Smooth muscle cell (in vitro differentiated cells): ENCODE data around the gene HOXD8. TPM values are rescaled to one million over a fixed set of nuclear protein-coding genes. Genes with fewer than 3 reads are reported as not detected.

ENCODE experiments used
- DNase-seq: peaks from one replicate; lab custom pipeline; 2025; ENCODE audit not compliant: unreplicated experiment; lab: John Stamatoyannopoulos, UW
- H2AFZ ChIP-seq: fragments of 200-600 bp; sonication (generic); 2 replicates; pipeline ENCODE4 v1.6.0; 2016; ENCODE audit warnings: antibody characterized with exemption, low read depth, mild to moderate bottlenecking
- H3F3A ChIP-seq: fragments of 200-600 bp; sonication (generic); 2 replicates; pipeline ENCODE4 v1.6.0; 2017; ENCODE audit warnings: antibody characterized with exemption, low read depth
- H3K27ac ChIP-seq: fragments of 200-600 bp; sonication (generic); 2 replicates; pipeline ENCODE4 v1.5.1; 2016; ENCODE audit warnings: low read depth, mild to moderate bottlenecking
- H3K27me3 ChIP-seq: fragments of 200-600 bp; sonication (generic); 2 replicates; pipeline ENCODE4 v1.6.1; 2016; ENCODE audit warnings: low read depth, mild to moderate bottlenecking
- H3K36me3 ChIP-seq: fragments of 200-600 bp; sonication (generic); 2 replicates; pipeline ENCODE4 v1.5.1; 2016; ENCODE audit warnings: low read depth
- H3K4me1 ChIP-seq: fragments of 200-600 bp; sonication (generic); 2 replicates; pipeline ENCODE4 v1.5.1; 2016; ENCODE audit warnings: low read depth
- H3K4me2 ChIP-seq: fragments of 200-600 bp; sonication (generic); 2 replicates; pipeline ENCODE4 v1.6.0; 2016; ENCODE audit warnings: mild to moderate bottlenecking
- H3K4me3 ChIP-seq: fragments of 200-600 bp; sonication (generic); 2 replicates; pipeline ENCODE4 v1.5.1; 2016; ENCODE audit warnings: mild to moderate bottlenecking
- H3K79me2 ChIP-seq: fragments of 200-600 bp; sonication (generic); 2 replicates; pipeline ENCODE4 v1.6.0; 2016; ENCODE audit warnings: low read depth, mild to moderate bottlenecking
- H3K9ac ChIP-seq: fragments of 200-600 bp; sonication (generic); 2 replicates; pipeline ENCODE4 v1.6.0; 2016; ENCODE audit warnings: low read depth
- H3K9me3 ChIP-seq: fragments of 200-600 bp; sonication (generic); replicated peaks from 2 replicates; pipeline ENCODE4 v1.5.1; 2016; ENCODE audit warnings: low read depth
- H4K20me1 ChIP-seq: fragments of 200-600 bp; sonication (generic); 2 replicates; pipeline ENCODE4 v1.6.0; 2016; ENCODE audit warnings: low read depth
- CTCF ChIP-seq: fragments of 200-600 bp; sonication (generic); IDR thresholded peaks from 2 replicates; pipeline ENCODE4 v1.5.1; 2017; ENCODE audit warnings: borderline replicate concordance, mild to moderate bottlenecking, antibody characterized with exemption; ENCODE audit not compliant: insufficient read depth, poor library complexity, severe bottlenecking
- WGBS: methylation state at CpG from one replicate; pipeline ENCODE4 v1.1.7; 2016; ENCODE audit warnings: low lambda C conversion rate; 5-methylcytosine and 5-hydroxymethylcytosine counted together
- polyA plus RNA-seq: library from polyadenylated mRNA; unstranded; fragments of >200 nt; fragmentation: Nextera tagmentation; extraction: Ambion mirVana; gene quantifications from 2 replicates; pipeline ENCODE4 v1.2.1, GENCODE V29; 2016
- total RNA-seq: library from RNA; depleted of rRNA; stranded (reverse); fragments of >200 nt; gene quantifications from 2 replicates; pipeline ENCODE4 v1.2.3, GENCODE V29; 2014

Gene HOXD8
- total and polyA plus RNA-seq, 2 experiments from 2014 or later, result 0.13 TPM; not detected in 1

- no peak overlapping the region for H3K4me3 ChIP-seq
- 60% methylated on average over 7 of the region's 7 CpGs for whole genome bisulfite sequencing
- no peak overlapping the region for H2AFZ ChIP-seq
- no peak overlapping the region for H3K27ac ChIP-seq
- no peak overlapping the region for H3K4me2 ChIP-seq
- peaks cover 18% of the 10 kb centered on the region for H3K4me1 ChIP-seq
- H4K20me1 ChIP-seq, result no peaks in the 10 kb centered on the region
- H3F3A ChIP-seq, result no peaks in the 10 kb centered on the region
- H3K9ac ChIP-seq, result no peak overlapping the region
- DNase-seq, result no peak
- H3K36me3 ChIP-seq, result no peaks in the 10 kb centered on the region
- no peaks in the 10 kb centered on the region for H3K9me3 ChIP-seq
- no peak for TF ChIP-seq CTCF
- peaks cover 100% of the 10 kb centered on the region for H3K27me3 ChIP-seq
- no peaks in the 10 kb centered on the region for H3K79me2 ChIP-seq
Observed at GRCh38 chr2:176175709-176176607, 46.5 kb downstream of the HOXD8 start.

DNA sequence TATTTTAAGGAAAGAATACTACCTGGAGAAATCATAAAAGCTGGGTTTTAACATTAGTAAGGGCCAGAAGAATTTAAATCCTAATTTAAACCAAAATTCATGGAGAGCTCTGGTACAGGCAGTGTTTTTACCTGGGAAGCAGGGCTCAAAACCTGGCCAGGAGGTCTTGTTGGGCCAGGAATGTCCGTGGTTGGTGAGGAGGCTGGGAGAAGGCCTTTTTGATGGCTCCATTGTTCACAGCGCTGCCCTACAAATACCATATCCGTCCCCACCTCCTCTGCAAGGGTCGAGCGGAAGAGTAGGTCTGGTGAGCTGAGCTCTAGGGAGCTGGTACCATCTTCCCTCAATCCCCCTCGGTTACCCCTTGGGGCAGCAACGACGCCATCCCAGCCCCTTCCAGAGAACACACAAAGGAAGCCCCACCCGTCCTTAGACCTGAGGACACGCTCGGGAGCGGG lies 48.1 kb downstream of the HOXD8 start:
- peak overlapping the region; percentile 29 for H2AFZ ChIP-seq

DNA sequence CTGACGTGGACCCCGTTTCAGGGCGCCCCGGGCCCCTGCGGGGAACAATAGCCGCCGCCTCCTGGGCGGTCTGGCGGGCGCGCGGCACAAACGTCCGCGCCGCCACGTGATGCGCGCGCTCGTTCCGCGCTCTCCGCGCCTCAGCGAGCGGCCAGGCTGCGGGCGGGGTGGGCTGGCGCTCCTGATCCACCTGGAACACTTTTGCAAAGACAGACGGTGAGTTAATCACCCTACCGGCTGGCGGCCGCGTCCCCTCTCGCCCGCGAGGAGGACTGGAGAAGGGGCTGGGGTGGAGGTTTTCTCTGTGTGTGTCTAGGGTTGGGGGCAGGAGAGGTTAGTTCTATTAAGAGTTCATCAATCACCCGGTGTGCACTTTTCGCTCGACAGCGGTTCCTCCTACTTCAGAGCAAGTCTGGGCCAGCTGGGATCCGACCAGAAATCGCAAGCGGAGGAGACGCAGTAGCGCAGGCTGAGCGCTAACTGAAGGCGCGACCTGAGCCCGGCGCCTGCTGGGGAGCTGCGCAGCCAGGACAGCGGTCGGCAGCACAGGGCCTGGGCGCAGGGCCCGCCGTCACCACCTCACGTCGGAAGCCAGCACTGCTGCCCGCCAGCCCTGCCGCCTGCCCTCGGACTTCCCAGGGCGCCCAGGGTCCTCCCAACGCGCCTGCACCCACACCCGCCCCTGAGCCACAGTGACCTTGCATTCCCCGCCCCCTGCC lies 48.7 kb downstream of the HOXD8 start:
- TF ChIP-seq CTCF, result no peak
- peak overlapping the region; percentile 29 for H2AFZ ChIP-seq
- H3K27me3 ChIP-seq, result peaks cover 99% of the 10 kb centered on the region

More for the DNA sequence above, 48.1 kb downstream of the HOXD8 start:
- peak overlapping the region; percentile 46 for H3K4me3 ChIP-seq
- peaks cover 99% of the 10 kb centered on the region for H3K27me3 ChIP-seq
- no peaks in the 10 kb centered on the region for H3F3A ChIP-seq
- H3K4me1 ChIP-seq, result peaks cover 18% of the 10 kb centered on the region
- H3K9ac ChIP-seq, result no peak overlapping the region
- no peak for DNase-seq
- no peaks in the 10 kb centered on the region for H3K9me3 ChIP-seq
- peak overlapping the region; percentile 89 for H3K4me2 ChIP-seq
- H3K36me3 ChIP-seq, result no peaks in the 10 kb centered on the region
- no peak overlapping the region for H3K27ac ChIP-seq
- H4K20me1 ChIP-seq, result no peaks in the 10 kb centered on the region
- TF ChIP-seq CTCF, result no peak
- WGBS, result 4% methylated on average over 12 of the region's 12 CpGs
- no peaks in the 10 kb centered on the region for H3K79me2 ChIP-seq

More for the DNA sequence above, 48.7 kb downstream of the HOXD8 start:
- 2% methylated on average over 50 of the region's 68 CpGs for WGBS
- no peaks in the 10 kb centered on the region for H3F3A ChIP-seq
- H3K9me3 ChIP-seq, result no peaks in the 10 kb centered on the region
- peaks cover 18% of the 10 kb centered on the region for H3K4me1 ChIP-seq
- DNase-seq, result no peak
- no peak overlapping the region for H3K27ac ChIP-seq
- no peaks in the 10 kb centered on the region for H4K20me1 ChIP-seq
- peak overlapping the region; percentile 89 for H3K4me2 ChIP-seq
- no peaks in the 10 kb centered on the region for H3K79me2 ChIP-seq
- H3K36me3 ChIP-seq, result no peaks in the 10 kb centered on the region
- H3K4me3 ChIP-seq, result peak overlapping the region; percentile 46
- no peak overlapping the region for H3K9ac ChIP-seq
